Endothelial cell of umbilical vein (primary cell): ENCODE measurements around the gene PPHLN1. TPM values are rescaled to one million over a fixed set of nuclear protein-coding genes. Genes with fewer than 3 reads are reported as not detected.

Source experiments
- BruUV-seq: library from RNA; stranded (reverse); fragments of 400-500 nt; replicated peaks from 2 replicates; lab custom pipeline; 2021; lab: Mats Ljungman, UMichigan
- CTCF ChIA-PET: fragments of 300-600, 350-600 bp; sonication (Branson Sonifier 250); formaldehyde crosslinking; loops from one replicate; lab custom pipeline; 2021; ENCODE audit warnings: antibody characterized with exemption, inconsistent platforms; lab: Charles Lee
- POLR2A ChIA-PET: fragments of 300-600, 350-600 bp; sonication (Branson Sonifier 250); formaldehyde crosslinking; loops from one replicate; lab custom pipeline; 2021; ENCODE audit warnings: antibody characterized with exemption, inconsistent platforms; lab: Charles Lee
- DNase-seq: peaks from one replicate; pipeline ENCODE4 v3.0.0-alpha.2; 2011; ENCODE audit warnings: low read depth, low spot score
- FAIRE-seq: peaks from 2 replicates; lab custom pipeline; 2011; peaks lifted over from hg19 to GRCh38; lab: Jason Lieb, UNC
- H2AFZ ChIP-seq: 2 replicates; pipeline ENCODE4 v1.6.0; 2012; ENCODE audit warnings: low read depth, low read length, control low read depth, inconsistent platforms
- H3K27ac ChIP-seq: 2 replicates; pipeline ENCODE4 v1.5.1; 2011; ENCODE audit warnings: low read depth, mild to moderate bottlenecking, control low read depth, low read length, moderate library complexity; ENCODE audit not compliant: insufficient read depth
- H3K27me3 ChIP-seq, 2 experiments: 2 replicates each; pipeline versions ENCODE4 v1.6.0 to v1.6.1; 2011; ENCODE audit warnings: low read length in 2 of 2, mixed read lengths in 1 of 2; ENCODE audit not compliant: control insufficient read depth in 2 of 2, insufficient read depth in 2 of 2
- H3K36me3 ChIP-seq, 2 experiments: 2 replicates in 1 of 2; 3 replicates in 1 of 2; pipeline ENCODE4 v1.5.1; 2011; ENCODE audit warnings: low read length in 2 of 2, mild to moderate bottlenecking in 1 of 2, moderate library complexity in 1 of 2; ENCODE audit not compliant: control insufficient read depth in 2 of 2, insufficient read depth in 2 of 2; ENCODE audit errors: extremely low read depth in 1 of 2
- H3K4me1 ChIP-seq: 3 replicates; pipeline ENCODE4 v1.5.1; 2011; ENCODE audit warnings: mild to moderate bottlenecking, low read length; ENCODE audit not compliant: control insufficient read depth, insufficient read depth; ENCODE audit errors: extremely low read depth
- H3K4me2 ChIP-seq: 2 replicates; pipeline ENCODE4 v1.6.1; 2011; ENCODE audit warnings: low read length, control low read depth, mixed read lengths; ENCODE audit not compliant: insufficient read depth
- H3K4me3 ChIP-seq, 3 experiments: fragments of 200-600 bp in 1 of 3; sonication (generic), shearing (Covaris generic) in 1 of 3; replicated peaks in 1 of 3; 2 replicates each; pipeline ENCODE4 v1.5.1; 2011 to 2016; ENCODE audit warnings: control low read depth in 3 of 3, low read length in 3 of 3, mild to moderate bottlenecking in 2 of 3, inconsistent platforms in 1 of 3, low read depth in 1 of 3, moderate library complexity in 1 of 3; ENCODE audit not compliant: insufficient read depth in 1 of 3
- H3K79me2 ChIP-seq: 2 replicates; pipeline ENCODE4 v1.6.0; 2012; ENCODE audit warnings: low read length, inconsistent platforms; ENCODE audit not compliant: control insufficient read depth, insufficient read depth
- H3K9ac ChIP-seq: replicated peaks from 2 replicates; pipeline ENCODE3; 2011; ENCODE audit warnings: low read length, control low read depth; ENCODE audit not compliant: insufficient read depth; ENCODE audit errors: extremely low read depth
- H3K9me1 ChIP-seq: replicated peaks from 3 replicates; pipeline ENCODE4 v1.6.0; 2011; ENCODE audit warnings: mild to moderate bottlenecking, low read length; ENCODE audit not compliant: control insufficient read depth, insufficient read depth; ENCODE audit errors: extremely low read depth
- H3K9me3 ChIP-seq: replicated peaks from 2 replicates; pipeline ENCODE4 v1.5.1; 2012; ENCODE audit warnings: low read length, inconsistent platforms; ENCODE audit not compliant: control insufficient read depth, insufficient read depth
- H4K20me1 ChIP-seq: replicated peaks from 2 replicates; pipeline ENCODE3; 2011; ENCODE audit warnings: mild to moderate bottlenecking, low read length; ENCODE audit not compliant: control insufficient read depth, insufficient read depth; ENCODE audit errors: extremely low read depth
- EZH2 ChIP-seq: IDR thresholded peaks from 2 replicates; pipeline ENCODE4 v1.6.1; 2012; ENCODE audit warnings: borderline replicate concordance, low read depth, mild to moderate bottlenecking, moderate library complexity, low read length, inconsistent platforms; ENCODE audit not compliant: severe bottlenecking
- FOS ChIP-seq: IDR thresholded peaks from 2 replicates; pipeline ENCODE4 v1.6.1; 2011; ENCODE audit warnings: mild to moderate bottlenecking, low read length, moderate library complexity, borderline replicate concordance; ENCODE audit not compliant: insufficient read depth
- GATA2 ChIP-seq: IDR thresholded peaks from 2 replicates; pipeline ENCODE4 v1.7.0; 2011; ENCODE audit warnings: low read depth, mild to moderate bottlenecking, moderate library complexity, mixed read lengths, low read length; ENCODE audit not compliant: insufficient read length, insufficient read depth
- JUN ChIP-seq: IDR thresholded peaks from 2 replicates; pipeline ENCODE4 v1.6.1; 2011; ENCODE audit warnings: borderline replicate concordance, low read depth; ENCODE audit not compliant: insufficient read length, insufficient read depth
- MYC ChIP-seq: IDR thresholded peaks from one replicate; pipeline ENCODE4 v1.6.1; 2011; ENCODE audit warnings: mild to moderate bottlenecking, low read depth, low read length
- POLR2A ChIP-seq: IDR thresholded peaks from 2 replicates; pipeline ENCODE4 v1.6.1; 2012; ENCODE audit warnings: low read depth, mild to moderate bottlenecking, control low read depth, low read length
- POLR2AphosphoS5 ChIP-seq: IDR thresholded peaks from 2 replicates; pipeline ENCODE4 v1.6.1; 2012; ENCODE audit warnings: low read depth, mild to moderate bottlenecking, control low read depth, low read length, moderate library complexity; ENCODE audit not compliant: insufficient read depth
- dilution Hi-C: fragments of 300-500 bp; cut with MboI; formaldehyde crosslinking; loops from one replicate; pipeline ENCODE4 v1.15.0; 2019; ENCODE audit warnings: low sequenced_read_pairs; ENCODE audit not compliant: extremely low pct_ligation_motif_present
- intact Hi-C: fragments of 100-400 bp; cut with micrococcal nuclease; formaldehyde crosslinking; loops from one replicate; pipeline ENCODE4 v1.10.0; 2022
- polyA plus RNA-seq, 4 experiments: library from polyadenylated mRNA; depleted of rRNA in 3 of 4; stranded (reverse) in 3 of 4; unstranded in 1 of 4; fragments of >200 nt; gene quantifications; 2 replicates each; pipeline versions ENCODE4 v1.2.1 to v1.2.3, GENCODE V29; 2011 to 2012; ENCODE audit warnings: missing spikeins in 1 of 4
- total RNA-seq: library from RNA; stranded (reverse); gene quantifications from 2 replicates; pipeline ENCODE4 v1.2.3, GENCODE V29; 2021
- TF ChIP-seq, protein P1 (sequence below): IDR thresholded peaks from 2 replicates; pipeline ENCODE4 v1.6.1; 2011; ENCODE audit not compliant: insufficient read depth, insufficient read length
- TF ChIP-seq, protein P2 (sequence below), 2 donors: IDR thresholded peaks; 1 replicate in 1 of 2; 2 replicates in 1 of 2; pipeline ENCODE4 v1.5.1; 2011; ENCODE audit warnings: low read length in 2 of 2, mild to moderate bottlenecking in 2 of 2, moderate library complexity in 2 of 2, control low read depth in 1 of 2, inconsistent platforms in 1 of 2, low read depth in 1 of 2; ENCODE audit not compliant: insufficient read depth in 1 of 2; ENCODE audit errors: extremely low read depth in 1 of 2

The PPHLN1 gene
- total and polyA plus RNA-seq, 2 donors (not counting 3 experiments of a cell fraction or from before 2014, with no cell fraction given): 23.4 to 62.2 TPM

- H3K27me3 ChIP-seq: no peaks in the 10 kb centered on the region
- H3K36me3 ChIP-seq: peaks cover 22 to 55% of the 10 kb centered on the region in 2 experiments
- no TSS peak for BruUV-seq
- H3K4me3 ChIP-seq: no peak overlapping the region
- peaks cover 54% of the 10 kb centered on the region for H3K79me2 ChIP-seq
- FAIRE-seq: no peak
- POLR2A ChIA-PET: no interaction called here
- intact Hi-C loops: no loop called here
- peak overlapping the region; percentile 4 for H3K4me2 ChIP-seq
- no peak overlapping the region for H3K27ac ChIP-seq
- dilution Hi-C loops: no loop called here
- CTCF ChIA-PET: interaction anchor here (0.7 to 4.7 kb wide), 12 partner anchors 9 to 869 kb away, joined by 3 to 20 read pairs (median 5); no protein-coding TSS in a partner anchor
- DNase-seq: no peak
- no peak for TF ChIP-seq GATA2
- TF ChIP-seq, protein P1, sequence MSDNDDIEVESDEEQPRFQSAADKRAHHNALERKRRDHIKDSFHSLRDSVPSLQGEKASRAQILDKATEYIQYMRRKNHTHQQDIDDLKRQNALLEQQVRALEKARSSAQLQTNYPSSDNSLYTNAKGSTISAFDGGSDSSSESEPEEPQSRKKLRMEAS: no peak
- no peak for TF ChIP-seq POLR2AphosphoS5
- TF ChIP-seq JUN: no peak
- no peak for TF ChIP-seq FOS
- TF ChIP-seq MYC: no peak
- no peak for TF ChIP-seq EZH2
- TF ChIP-seq, protein P2, sequence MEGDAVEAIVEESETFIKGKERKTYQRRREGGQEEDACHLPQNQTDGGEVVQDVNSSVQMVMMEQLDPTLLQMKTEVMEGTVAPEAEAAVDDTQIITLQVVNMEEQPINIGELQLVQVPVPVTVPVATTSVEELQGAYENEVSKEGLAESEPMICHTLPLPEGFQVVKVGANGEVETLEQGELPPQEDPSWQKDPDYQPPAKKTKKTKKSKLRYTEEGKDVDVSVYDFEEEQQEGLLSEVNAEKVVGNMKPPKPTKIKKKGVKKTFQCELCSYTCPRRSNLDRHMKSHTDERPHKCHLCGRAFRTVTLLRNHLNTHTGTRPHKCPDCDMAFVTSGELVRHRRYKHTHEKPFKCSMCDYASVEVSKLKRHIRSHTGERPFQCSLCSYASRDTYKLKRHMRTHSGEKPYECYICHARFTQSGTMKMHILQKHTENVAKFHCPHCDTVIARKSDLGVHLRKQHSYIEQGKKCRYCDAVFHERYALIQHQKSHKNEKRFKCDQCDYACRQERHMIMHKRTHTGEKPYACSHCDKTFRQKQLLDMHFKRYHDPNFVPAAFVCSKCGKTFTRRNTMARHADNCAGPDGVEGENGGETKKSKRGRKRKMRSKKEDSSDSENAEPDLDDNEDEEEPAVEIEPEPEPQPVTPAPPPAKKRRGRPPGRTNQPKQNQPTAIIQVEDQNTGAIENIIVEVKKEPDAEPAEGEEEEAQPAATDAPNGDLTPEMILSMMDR (IDR thresholded peaks at IDR 0.05; ENCODE audit: extremely low read depth in 1 of 2, insufficient read depth in 1 of 2, low read depth in 1 of 2, low read length in 2 of 2): no peak
- no peak for TF ChIP-seq POLR2A
- H3K9ac ChIP-seq: no peak overlapping the region
- no peaks in the 10 kb centered on the region for H3K9me3 ChIP-seq
- H3K4me1 ChIP-seq: peaks cover 50% of the 10 kb centered on the region
- H3K9me1 ChIP-seq: no peaks in the 10 kb centered on the region
- peaks cover 8% of the 10 kb centered on the region for H4K20me1 ChIP-seq
- no peak overlapping the region for H2AFZ ChIP-seq
Observed at GRCh38 chr12:42469355-42470175, 143.6 kb downstream of the PPHLN1 start.
